Neutrophil (primary cell): ENCODE data around the gene COMTD1.

Source experiments
- H3K27ac ChIP-seq: fragments of 200-600 bp; sonication (generic); 2 replicates; pipeline ENCODE4 v1.5.1; 2016; ENCODE audit warnings: mild to moderate bottlenecking, moderate library complexity
- H3K27me3 ChIP-seq: fragments of 200-600 bp; sonication (generic); 2 replicates; pipeline ENCODE4 v1.6.0; 2016; ENCODE audit warnings: mild to moderate bottlenecking
- H3K36me3 ChIP-seq: fragments of 200-600 bp; sonication (generic); 2 replicates; pipeline ENCODE4 v1.5.1; 2017
- H3K4me1 ChIP-seq, 2 experiments: fragments of 200-600 bp in 1 of 2; sonication (generic) in 1 of 2; 1 replicate in 1 of 2; 2 replicates in 1 of 2; pipeline versions ENCODE4 v1.5.1 to v1.6.1; 2013 to 2016; ENCODE audit warnings: low read depth in 1 of 2, low read length in 1 of 2, mild to moderate bottlenecking in 1 of 2, moderate library complexity in 1 of 2; ENCODE audit not compliant: control insufficient read depth in 1 of 2, insufficient read depth in 1 of 2
- H3K4me3 ChIP-seq, 2 experiments: fragments of 200-600 bp in 1 of 2; sonication (generic) in 1 of 2; 1 replicate in 1 of 2; 2 replicates in 1 of 2; pipeline ENCODE4 v1.5.1; 2013 to 2016; ENCODE audit warnings: low read depth in 1 of 2, low read length in 1 of 2, mild to moderate bottlenecking in 1 of 2, moderate library complexity in 1 of 2
- H3K9me3 ChIP-seq: fragments of 200-600 bp; sonication (generic); 2 replicates; pipeline ENCODE4 v1.5.1; 2016
- CTCF ChIP-seq: fragments of 200-600 bp; sonication (generic); IDR thresholded peaks from 2 replicates; pipeline ENCODE4 v1.5.1; 2016; ENCODE audit warnings: antibody characterized with exemption

The COMTD1 gene

GRCh38 chr10:75253281-75254220 is 17.8 kb upstream of the COMTD1 start:
- Histone ChIP-seq H3K36me3 (no peaks in the 10 kb centered on the region), H3K4me3 (no peak overlapping the region), H3K27me3 (no peaks in the 10 kb centered on the region), H3K4me1 (no peaks in the 10 kb centered on the region), H3K27ac (no peak overlapping the region), H3K9me3 (peaks cover 6% of the 10 kb centered on the region)
- no peak for TF ChIP-seq CTCF

GRCh38 chr10:75250934-75251333 is 15.2 kb upstream of the COMTD1 start:
- H3K4me3 ChIP-seq, result no peak overlapping the region
- H3K9me3 ChIP-seq, result peaks cover 6% of the 10 kb centered on the region
- H3K27ac ChIP-seq, result no peak overlapping the region
- H3K4me1 ChIP-seq, result no peaks in the 10 kb centered on the region
- no peak for TF ChIP-seq CTCF
- H3K36me3 ChIP-seq, result no peaks in the 10 kb centered on the region
- no peaks in the 10 kb centered on the region for H3K27me3 ChIP-seq

GRCh38 chr10:75247797-75248196 is 12.0 kb upstream of the COMTD1 start:
- Histone ChIP-seq H3K36me3 (no peaks in the 10 kb centered on the region), H3K27ac (no peak overlapping the region), H3K4me3 (no peak overlapping the region), H3K27me3 (no peaks in the 10 kb centered on the region), H3K9me3 (no peaks in the 10 kb centered on the region), H3K4me1 (no peaks in the 10 kb centered on the region)
- no peak for TF ChIP-seq CTCF

- no peaks in the 10 kb centered on the region for H3K9me3 ChIP-seq
- no peaks in the 10 kb centered on the region for H3K36me3 ChIP-seq
- no peak overlapping the region for H3K4me3 ChIP-seq
- TF ChIP-seq CTCF, result no peak
- H3K27me3 ChIP-seq, result no peaks in the 10 kb centered on the region
- H3K4me1 ChIP-seq, result no peaks in the 10 kb centered on the region
- H3K27ac ChIP-seq, result no peak overlapping the region
Measured at GRCh38 chr10:75246506-75246905, 10.7 kb upstream of the COMTD1 start.

- Histone ChIP-seq H3K4me3 (no peak overlapping the region), H3K36me3 (no peaks in the 10 kb centered on the region), H3K9me3 (no peaks in the 10 kb centered on the region), H3K27ac (no peak overlapping the region), H3K4me1 (no peaks in the 10 kb centered on the region), H3K27me3 (no peaks in the 10 kb centered on the region)
- TF ChIP-seq CTCF, result no peak
Measured at GRCh38 chr10:75245354-75246250, 9.8 kb upstream of the COMTD1 start.
